ENCODE results near the gene THPO. TPM values are rescaled to one million over a fixed set of nuclear protein-coding genes. Genes with fewer than 3 reads are reported as not detected.

Gene THPO
- total RNA-seq, 1 donor from 2014 or later, result 0.56 TPM

DNA sequence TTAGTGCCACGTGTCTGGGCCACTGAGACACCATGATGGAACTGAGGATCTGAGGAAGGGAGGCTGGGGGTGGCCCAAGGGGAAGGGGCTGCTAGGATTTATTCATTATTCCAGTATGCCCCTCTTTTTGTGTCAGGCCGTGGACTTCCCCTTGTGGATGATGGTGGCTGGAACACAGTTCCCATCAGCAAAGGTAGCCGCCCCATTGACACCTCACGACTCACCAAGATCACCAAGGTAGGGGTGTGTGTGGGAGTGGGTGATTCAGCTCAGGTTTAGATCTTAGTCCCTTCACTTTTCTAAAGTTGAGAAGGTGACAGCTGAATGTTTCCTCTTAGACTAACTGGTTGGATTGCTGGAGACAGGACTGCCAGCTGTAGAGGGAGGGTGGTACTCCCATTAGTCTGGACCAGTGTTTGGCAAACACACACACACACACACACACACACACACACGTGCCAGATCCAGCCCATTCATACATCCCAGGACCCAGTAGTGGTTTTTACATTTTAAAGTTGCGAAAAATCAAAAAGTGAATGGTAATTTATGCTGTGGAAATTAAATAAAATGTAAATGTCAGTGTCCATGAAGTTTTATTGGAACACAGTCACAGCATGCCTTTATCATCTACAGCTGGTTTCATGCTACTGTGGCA, 52.2 kb downstream of the THPO start:
- peaks cover 68% of the 10 kb centered on the region for H3K36me3 Mint-ChIP-seq
- H3K9me3 Mint-ChIP-seq, result no peaks in the 10 kb centered on the region
- no peak for DNase-seq (ENCODE audit: low spot score in 2 of 2, unreplicated experiment in 2 of 2)
- H3K4me1 Mint-ChIP-seq, result no peaks in the 10 kb centered on the region
- H3K27ac Mint-ChIP-seq, result no peak overlapping the region
- no peak overlapping the region for H3K4me3 Mint-ChIP-seq
- H3K27me3 Mint-ChIP-seq (ENCODE audit: low read depth), result no peaks in the 10 kb centered on the region
- TF ChIP-seq, protein P1, sequence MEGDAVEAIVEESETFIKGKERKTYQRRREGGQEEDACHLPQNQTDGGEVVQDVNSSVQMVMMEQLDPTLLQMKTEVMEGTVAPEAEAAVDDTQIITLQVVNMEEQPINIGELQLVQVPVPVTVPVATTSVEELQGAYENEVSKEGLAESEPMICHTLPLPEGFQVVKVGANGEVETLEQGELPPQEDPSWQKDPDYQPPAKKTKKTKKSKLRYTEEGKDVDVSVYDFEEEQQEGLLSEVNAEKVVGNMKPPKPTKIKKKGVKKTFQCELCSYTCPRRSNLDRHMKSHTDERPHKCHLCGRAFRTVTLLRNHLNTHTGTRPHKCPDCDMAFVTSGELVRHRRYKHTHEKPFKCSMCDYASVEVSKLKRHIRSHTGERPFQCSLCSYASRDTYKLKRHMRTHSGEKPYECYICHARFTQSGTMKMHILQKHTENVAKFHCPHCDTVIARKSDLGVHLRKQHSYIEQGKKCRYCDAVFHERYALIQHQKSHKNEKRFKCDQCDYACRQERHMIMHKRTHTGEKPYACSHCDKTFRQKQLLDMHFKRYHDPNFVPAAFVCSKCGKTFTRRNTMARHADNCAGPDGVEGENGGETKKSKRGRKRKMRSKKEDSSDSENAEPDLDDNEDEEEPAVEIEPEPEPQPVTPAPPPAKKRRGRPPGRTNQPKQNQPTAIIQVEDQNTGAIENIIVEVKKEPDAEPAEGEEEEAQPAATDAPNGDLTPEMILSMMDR (IDR thresholded peaks at IDR 0.05; ENCODE audit: unreplicated experiment), result no peak

DNA sequence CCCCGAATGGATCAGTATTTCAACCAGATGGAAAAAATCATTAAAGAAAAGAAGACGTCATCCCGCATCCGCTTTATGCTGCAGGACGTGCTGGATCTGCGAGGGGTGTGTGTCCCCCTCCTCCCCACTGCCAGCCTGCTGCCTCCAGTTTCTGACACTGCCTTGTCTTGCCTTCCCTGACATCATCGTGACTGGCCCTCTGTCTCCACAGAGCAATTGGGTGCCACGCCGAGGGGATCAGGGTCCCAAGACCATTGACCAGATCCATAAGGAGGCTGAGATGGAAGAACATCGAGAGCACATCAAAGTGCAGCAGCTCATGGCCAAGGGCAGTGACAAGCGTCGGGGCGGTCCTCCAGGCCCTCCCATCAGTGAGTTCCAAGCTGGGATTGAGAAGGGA, 52.7 kb downstream of the THPO start:
- DNase-seq (ENCODE audit: low spot score in 2 of 2, unreplicated experiment in 2 of 2), result no peak
- no peak overlapping the region for H3K27ac Mint-ChIP-seq
- H3K4me1 Mint-ChIP-seq, result no peaks in the 10 kb centered on the region
- TF ChIP-seq, protein P1 (IDR thresholded peaks at IDR 0.05; ENCODE audit: unreplicated experiment), result no peak
- H3K27me3 Mint-ChIP-seq (ENCODE audit: low read depth), result no peaks in the 10 kb centered on the region
- no peak overlapping the region for H3K4me3 Mint-ChIP-seq
- H3K9me3 Mint-ChIP-seq, result no peaks in the 10 kb centered on the region
- peaks cover 68% of the 10 kb centered on the region for H3K36me3 Mint-ChIP-seq

DNA sequence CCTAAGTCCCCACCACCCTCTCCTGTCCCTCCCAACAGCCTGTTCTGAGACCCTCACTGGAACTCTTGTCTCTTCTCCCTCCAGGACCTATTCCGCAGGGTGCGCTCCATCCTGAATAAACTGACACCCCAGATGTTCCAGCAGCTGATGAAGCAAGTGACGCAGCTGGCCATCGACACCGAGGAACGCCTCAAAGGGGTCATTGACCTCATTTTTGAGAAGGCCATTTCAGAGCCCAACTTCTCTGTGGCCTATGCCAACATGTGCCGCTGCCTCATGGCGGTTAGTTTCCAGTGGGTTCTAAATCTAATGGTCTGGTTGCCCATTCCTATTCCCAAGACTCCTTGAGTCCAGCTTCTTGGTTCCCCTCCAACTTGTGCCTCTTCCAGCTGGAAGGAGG, 54.3 kb downstream of the THPO start:
- DNase-seq (ENCODE audit: low spot score in 2 of 2, unreplicated experiment in 2 of 2), result no peak
- Mint-ChIP-seq H3K27ac (no peak overlapping the region), H3K4me1 (peaks cover 7% of the 10 kb centered on the region), H3K27me3 (ENCODE audit: low read depth) (no peaks in the 10 kb centered on the region), H3K36me3 (peaks cover 60% of the 10 kb centered on the region), H3K9me3 (no peaks in the 10 kb centered on the region), H3K4me3 (no peak overlapping the region)
- TF ChIP-seq, protein P1 (IDR thresholded peaks at IDR 0.05; ENCODE audit: unreplicated experiment), result no peak

DNA sequence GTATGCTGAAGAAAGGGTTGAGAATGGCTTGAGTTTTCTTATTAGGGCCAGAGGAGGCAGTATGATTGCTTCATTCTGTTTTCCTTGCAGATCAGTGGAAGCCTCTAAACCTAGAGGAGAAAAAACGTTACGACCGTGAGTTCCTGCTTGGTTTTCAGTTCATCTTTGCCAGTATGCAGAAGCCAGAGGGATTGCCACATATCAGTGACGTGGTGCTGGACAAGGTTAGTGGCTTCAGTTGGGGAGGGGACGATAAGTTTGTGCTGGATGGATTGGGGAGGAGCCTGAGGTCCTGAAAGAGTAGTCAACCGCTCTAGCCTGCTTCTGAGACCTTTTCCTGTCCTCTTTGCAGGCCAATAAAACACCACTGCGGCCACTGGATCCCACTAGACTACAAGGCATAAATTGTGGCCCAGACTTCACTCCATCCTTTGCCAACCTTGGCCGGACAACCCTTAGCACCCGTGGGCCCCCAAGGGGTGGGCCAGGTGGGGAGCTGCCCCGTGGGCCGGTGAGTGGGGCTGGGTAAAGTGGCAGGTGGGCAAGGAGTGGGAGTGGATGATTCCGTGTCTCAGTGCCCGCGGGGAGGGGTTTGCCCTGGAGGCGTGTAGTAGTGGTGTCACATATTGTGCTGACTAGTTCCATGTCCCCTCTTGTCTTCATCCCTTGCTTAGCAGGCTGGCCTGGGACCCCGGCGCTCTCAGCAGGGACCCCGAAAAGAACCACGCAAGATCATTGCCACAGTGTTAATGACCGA, 55.1 kb downstream of the THPO start:
- DNase-seq (ENCODE audit: low spot score in 2 of 2, unreplicated experiment in 2 of 2), result no peak
- no peak overlapping the region for H3K27ac Mint-ChIP-seq
- no peaks in the 10 kb centered on the region for H3K9me3 Mint-ChIP-seq
- H3K4me1 Mint-ChIP-seq, result peaks cover 9% of the 10 kb centered on the region
- TF ChIP-seq, protein P1 (IDR thresholded peaks at IDR 0.05; ENCODE audit: unreplicated experiment), result no peak
- H3K36me3 Mint-ChIP-seq, result peaks cover 55% of the 10 kb centered on the region
- H3K27me3 Mint-ChIP-seq (ENCODE audit: low read depth), result no peaks in the 10 kb centered on the region
- no peak overlapping the region for H3K4me3 Mint-ChIP-seq

Other genes with a start within 250 kb of the THPO start
- 38.2 to 42.2 TPM (median 39.0 TPM) in 3 replicates for gene EIF2B5, start 242.8 kb downstream of the THPO start, total RNA-seq
- 158 to 162 TPM (median 159 TPM) in 3 replicates for gene DVL3, start 222.8 kb downstream of the THPO start, total RNA-seq
- gene AP2M1, start 203.4 kb downstream of the THPO start, total RNA-seq, result 247 to 261 TPM (median 254 TPM) in 3 replicates
- gene ABCF3, start 192.0 kb downstream of the THPO start, total RNA-seq, result 65.7 to 67.9 TPM (median 67.8 TPM) in 3 replicates
- 0.36 to 1.1 TPM (median 0.78 TPM) in 3 replicates for gene VWA5B2, start 148.6 kb downstream of the THPO start, total RNA-seq
- gene ALG3, start 129.2 kb downstream of the THPO start, total RNA-seq, result 36.0 to 40.9 TPM (median 36.6 TPM) in 3 replicates
- gene EEF1AKMT4, start 128.5 kb downstream of the THPO start, total RNA-seq, result 3.8 to 4.9 TPM (median 4.2 TPM) in 3 replicates
- 0.16 TPM in 2 of 3 replicates, not detected in the other for gene CAMK2N2, start 116.7 kb downstream of the THPO start, total RNA-seq
- not detected in 3 replicates for gene ECE2, start 102.2 kb downstream of the THPO start, total RNA-seq
- gene PSMD2, start 79.0 kb downstream of the THPO start, total RNA-seq, result 223 to 240 TPM (median 232 TPM) in 3 replicates
- gene EIF4G1, start 63.6 kb downstream of the THPO start, total RNA-seq, result 364 to 377 TPM (median 376 TPM) in 3 replicates
- gene FAM131A, start 40.6 kb downstream of the THPO start, total RNA-seq, result 14.3 to 17.4 TPM (median 15.1 TPM) in 3 replicates
- gene CLCN2, start 16.6 kb downstream of the THPO start, total RNA-seq, result 16.6 to 17.0 TPM (median 16.9 TPM) in 3 replicates
- gene POLR2H, start 16.5 kb downstream of the THPO start, total RNA-seq, result 76.4 to 82.4 TPM (median 78.7 TPM) in 3 replicates
- 5.6 to 6.8 TPM (median 6.4 TPM) in 3 replicates for gene CHRD, start 1.8 kb upstream of the THPO start, total RNA-seq
- gene EPHB3, start 183.6 kb upstream of the THPO start, total RNA-seq, result 98.9 to 115 TPM (median 106 TPM) in 3 replicates

All from mesothelial cell of epicardium (in vitro differentiated cells).